K562 (cell line): ENCODE measurements around the gene PPM1E. TPM values are rescaled to one million over a fixed set of nuclear protein-coding genes. Genes with fewer than 3 reads are reported as not detected.

ENCODE experiments used
- ATAC-seq: fragments of 200-7000 bp; cut with Tn5 transposase; 3 replicates; pipeline ENCODE4 v1.9.1; 2020; ENCODE audit warnings: moderate library complexity
- BruUV-seq: library from RNA; stranded (reverse); fragments of 400-500 nt; replicated peaks from 2 replicates; lab custom pipeline; 2021; lab: Mats Ljungman, UMichigan
- CTCF ChIA-PET: fragments of 300-600 bp; formaldehyde crosslinking; extraction: SDS; loops from one replicate; lab custom pipeline; 2021; ENCODE audit warnings: low intra/inter-chr PET ratio; lab: Yijun Ruan, JAX
- POLR2A ChIA-PET: fragments of 300-600, 350-650 bp; sonication (Branson Sonifier 250); formaldehyde crosslinking; extraction: SDS; loops from one replicate; lab custom pipeline; 2021; ENCODE audit warnings: antibody characterized with exemption, inconsistent platforms; lab: Yijun Ruan, JAX
- DNase-seq, 4 experiments: peaks; one replicate each; pipeline versions ENCODE4 v3.0.0 to v3.0.0-alpha.2; 2011 to 2018; ENCODE audit warnings: low spot score in 3 of 4, mixed read lengths in 3 of 4; ENCODE audit errors: extremely low read depth in 1 of 4
- FAIRE-seq: peaks from 2 replicates; lab custom pipeline; 2011; peaks lifted over from hg19 to GRCh38; lab: Jason Lieb, UNC
- H2AFZ ChIP-seq: 2 replicates; pipeline ENCODE4 v1.6.0; 2011; ENCODE audit warnings: low read depth, low read length, control low read depth, inconsistent platforms
- H3K27ac ChIP-seq: fragments of 200-600 bp; 3 replicates; pipeline ENCODE4 v1.8.0; 2011; ENCODE audit warnings: low read depth, mild to moderate bottlenecking, control low read depth, inconsistent platforms, low read length, moderate library complexity, mixed read lengths; ENCODE audit errors: extremely low read depth
- H3K27me3 ChIP-seq, 2 experiments: fragments of 300-600 bp in 1 of 2; 2 replicates in 1 of 2; 3 replicates in 1 of 2; pipeline versions ENCODE4 v1.6.0 to v1.8.0; 2011; ENCODE audit warnings: inconsistent platforms in 2 of 2, low read length in 2 of 2, mild to moderate bottlenecking in 1 of 2, mixed read lengths in 1 of 2, moderate library complexity in 1 of 2; ENCODE audit not compliant: control insufficient read depth in 2 of 2, insufficient read depth in 2 of 2
- H3K36me3 ChIP-seq: fragments of 300-600 bp; 3 replicates; pipeline ENCODE4 v1.8.0; 2011; ENCODE audit warnings: mild to moderate bottlenecking, low read length, inconsistent platforms; ENCODE audit not compliant: control insufficient read depth, insufficient read depth
- H3K4me1 ChIP-seq, 2 experiments: fragments of 200-600 bp in 1 of 2; replicated peaks in 1 of 2; 2 replicates in 1 of 2; 3 replicates in 1 of 2; pipeline versions ENCODE4 v1.5.1 to v1.8.0; 2011; ENCODE audit warnings: inconsistent platforms in 2 of 2, low read length in 2 of 2, mild to moderate bottlenecking in 1 of 2, mixed read lengths in 1 of 2, moderate library complexity in 1 of 2; ENCODE audit not compliant: control insufficient read depth in 2 of 2, insufficient read depth in 2 of 2
- H3K4me2 ChIP-seq: 2 replicates; pipeline ENCODE4 v1.6.1; 2011; ENCODE audit warnings: low read length, control low read depth, inconsistent platforms, mixed read lengths; ENCODE audit not compliant: insufficient read depth
- H3K4me3 ChIP-seq: fragments of 200-600 bp; sonication (generic), shearing (Covaris generic); 2 replicates; pipeline ENCODE4 v1.5.1; 2016; ENCODE audit warnings: control low read depth, inconsistent platforms
- H3K79me2 ChIP-seq: fragments of 200-600 bp; 3 replicates; pipeline ENCODE4 v1.8.0; 2011; ENCODE audit warnings: low read length, inconsistent platforms; ENCODE audit not compliant: control insufficient read depth, insufficient read depth
- H3K9ac ChIP-seq, 2 experiments: 2 replicates each; pipeline versions ENCODE4 v1.6.0 to v1.6.1; 2011; ENCODE audit warnings: low read depth in 2 of 2, low read length in 2 of 2, control low read depth in 1 of 2, inconsistent platforms in 1 of 2, mild to moderate bottlenecking in 1 of 2, mixed read lengths in 1 of 2; ENCODE audit not compliant: insufficient read depth in 1 of 2
- H3K9me1 ChIP-seq: one replicate; pipeline ENCODE4 v1.6.0; 2011; ENCODE audit warnings: inconsistent platforms, mild to moderate bottlenecking, low read length, moderate library complexity; ENCODE audit not compliant: control insufficient read depth, insufficient read depth
- H3K9me3 ChIP-seq: replicated peaks from 2 replicates; pipeline ENCODE4 v1.5.1; 2011; ENCODE audit warnings: low read depth, low read length, inconsistent platforms; ENCODE audit not compliant: control insufficient read depth, insufficient read depth
- H4K20me1 ChIP-seq: replicated peaks from 2 replicates; pipeline ENCODE4 v1.6.1; 2011; ENCODE audit warnings: low read length, inconsistent platforms, mixed read lengths; ENCODE audit not compliant: control insufficient read depth, insufficient read depth
- ATF3 ChIP-seq, 2 experiments: fragments of 450-650 bp in 1 of 2; sonication (generic) in 1 of 2; formaldehyde crosslinking in 1 of 2; IDR thresholded peaks in 1 of 2; conservative IDR thresholded peaks in 1 of 2; 2 replicates each; pipeline versions ENCODE4 v1.6.1 to v1.8.1; 2016 to 2023; ENCODE audit warnings: mild to moderate bottlenecking in 2 of 2, moderate library complexity in 2 of 2, inconsistent platforms in 1 of 2, missing genetic modification reagents in 1 of 2
- CREBBP ChIP-seq: IDR thresholded peaks from one replicate; pipeline ENCODE4 v1.6.1; 2012; ENCODE audit warnings: low read depth, mild to moderate bottlenecking, control low read depth, inconsistent platforms, low read length
- TAL1 ChIP-seq: fragments of 450-650 bp; IDR thresholded peaks from 2 replicates; pipeline ENCODE4 v1.6.1; 2016; ENCODE audit warnings: mild to moderate bottlenecking
- THRA ChIP-seq: fragments of 450-650 bp; IDR thresholded peaks from 2 replicates; pipeline ENCODE4 v1.6.1; 2017; ENCODE audit warnings: mild to moderate bottlenecking, moderate library complexity
- ZBTB11 ChIP-seq, 3 experiments: fragments of 200-800 bp in 1 of 3; fragments of 250-450 bp in 1 of 3; fragments of 450-650 bp in 1 of 3; sonication (Bioruptor Pico) in 1 of 3; sonication (Bioruptor generic) in 1 of 3; formaldehyde crosslinking in 1 of 3; IDR thresholded peaks; 2 replicates each; pipeline versions ENCODE4 v1.6.1 to v1.8.0; 2016 to 2022; ENCODE audit warnings: mild to moderate bottlenecking in 2 of 3, missing genetic modification characterization in 2 of 3, missing compliant biosample characterization in 1 of 3, moderate library complexity in 1 of 3
- ZC3H8 ChIP-seq: fragments of 450-650 bp; IDR thresholded peaks from 2 replicates; pipeline ENCODE4 v1.6.1; 2017
- ZNF311 ChIP-seq: fragments of 250-450 bp; sonication (Bioruptor Pico); IDR thresholded peaks from 2 replicates; pipeline ENCODE4 v1.4.0; 2020; ENCODE audit warnings: mild to moderate bottlenecking, moderate library complexity
- ZNF511 ChIP-seq: sonication (generic); formaldehyde crosslinking; IDR thresholded peaks from 2 replicates; pipeline ENCODE4 v1.8.0; 2022; ENCODE audit warnings: mild to moderate bottlenecking, missing genetic modification reagents
- ZNF512 ChIP-seq: IDR thresholded peaks from 2 replicates; pipeline ENCODE4 v1.6.1; 2016; ENCODE audit warnings: missing genetic modification characterization, missing compliant biosample characterization
- WGBS: fragments of 100-300 bp; shearing (Covaris generic); methylation state at CpG from one replicate; pipeline ENCODE4 v1.1.6; 2016; ENCODE audit warnings: low coverage, mixed read lengths; ENCODE audit not compliant: insufficient coverage; ENCODE audit errors: missing lambda C conversion rate; 5-methylcytosine and 5-hydroxymethylcytosine counted together
- in situ Hi-C: fragments of 300-500 bp; cut with MboI; formaldehyde crosslinking; loops from 4 replicates; pipeline ENCODE4 v1.15.0; 2018; ENCODE audit warnings: inconsistent platforms, mixed read lengths
- intact Hi-C: fragments of 100-400 bp; cut with micrococcal nuclease; formaldehyde crosslinking; loops from 2 replicates; pipeline ENCODE4 v1.14.2; 2022
- polyA plus RNA-seq, 8 experiments: library from polyadenylated mRNA; depleted of rRNA in 4 of 8; stranded (reverse) in 5 of 8; unstranded in 3 of 8; fragments of >200 nt; fragmentation: Nextera tagmentation in 2 of 8; fragmentation: Illumina TruSeq in 1 of 8; extraction: Ambion mirVana in 2 of 8; extraction: Trizol in 1 of 8; gene quantifications; 2 replicates each; pipeline versions ENCODE4 v1.2.1 to v1.2.3, GENCODE V29; 2011 to 2014; ENCODE audit warnings: inconsistent platforms in 1 of 8, missing spikeins in 1 of 8
- total RNA-seq, 7 experiments: library from RNA; depleted of rRNA in 6 of 7; stranded (reverse); fragments of >200 nt in 6 of 7; fragmentation: Illumina TruSeq in 2 of 7; extraction: Trizol in 2 of 7; gene quantifications; 2 replicates each; pipeline versions ENCODE4 v1.2.1 to v1.2.3, GENCODE V29; 2011 to 2021; ENCODE audit warnings: low replicate concordance in 1 of 7

The PPM1E gene
- total and polyA plus RNA-seq, 9 of the 15 experiments (the other 6 are each of a cell fraction or from before 2014, with no cell fraction given): 1.0 to 5.7 (median 4.7) TPM

- TF ChIP-seq ATF3 (IDR thresholded peaks at IDR 0.05): peak; percentile 44; the same call in 1 of the 2 replicates
- no peak for TF ChIP-seq ATF3 (CRISPR knock-in tag; conservative IDR thresholded peaks at IDR 0.05)
- TF ChIP-seq, all 486 proteins: peak for 4
Observed at GRCh38 chr17:59024916-59025315, 269.3 kb downstream of the PPM1E start (continued).

GRCh38 chr17:59026176-59026939, 270.7 kb downstream of the PPM1E start:
- no peaks in the 10 kb centered on the region for H3K9me1 ChIP-seq
- no peak overlapping the region for H3K27ac ChIP-seq
- peaks cover 57% of the 10 kb centered on the region; the same call in 2 of the 3 replicates for H3K36me3 ChIP-seq
- H3K4me2 ChIP-seq: no peak overlapping the region
- no peak for FAIRE-seq
- no peaks in the 10 kb centered on the region for H3K9me3 ChIP-seq
- BruUV-seq: no TSS peak
- H2AFZ ChIP-seq: no peak overlapping the region
- ChIA-PET CTCF (no interaction called here), POLR2A (no interaction called here)
- no peak overlapping the region for H3K4me3 ChIP-seq
- no peaks in the 10 kb centered on the region for H4K20me1 ChIP-seq
- no peak for ATAC-seq
- no peaks in the 10 kb centered on the region for H3K79me2 ChIP-seq
- no peaks in the 10 kb centered on the region for H3K27me3 ChIP-seq
- 83% methylated on average over 1 of the region's 1 CpG for WGBS
- in situ Hi-C loops: no loop called here
- peaks cover 0 to 7% of the 10 kb centered on the region in 2 experiments; a peak in 2 of 5 replicates for H3K4me1 ChIP-seq
- DNase-seq: no peak
- no peak overlapping the region for H3K9ac ChIP-seq
- intact Hi-C loops: no loop called here
- TF ChIP-seq THRA (no peak), ZNF311 (CRISPR knock-in tag) (no peak), ZNF511 (no peak), ZBTB11 (CRISPR knock-in tag; IDR thresholded peaks at IDR 0.05) (peak in 1 of 3 experiments; percentile 66; a peak in 1 of 6 replicates), CREBBP (no peak), ZNF512 (tag) (no peak), ZC3H8 (no peak), TAL1 (no peak)
